ENCODE results near the gene CCDC78. TPM values are rescaled to one million over a fixed set of nuclear protein-coding genes. Genes with fewer than 3 reads are reported as not detected.

Gene CCDC78
- total and polyA plus RNA-seq, 2 of the 4 experiments (the other 2 are of a cell fraction): 0.54 to 4.6 TPM

- Histone ChIP-seq H2BK5ac (ENCODE audit: low read depth, low read length, poor library complexity, severe bottlenecking) (no peak overlapping the region), H2AK5ac (ENCODE audit: low read depth, low read length) (no peak overlapping the region), H4K8ac (ENCODE audit: low read depth in 2 of 2, low read length in 2 of 2) (no peak overlapping the region), H4K20me1 (ENCODE audit: insufficient read depth, low read length) (peaks cover 8% of the 10 kb centered on the region), H3K4ac (ENCODE audit: low read depth, low read length) (no peak overlapping the region), H3K79me1 (ENCODE audit: low read depth in 1 of 2, low read length in 2 of 2) (no peaks in the 10 kb centered on the region), H2BK15ac (ENCODE audit: low read depth, low read length) (no peak overlapping the region), H3K56ac (ENCODE audit: extremely low read depth, insufficient read depth, low read length) (no peak overlapping the region), H3K36me3 (ENCODE audit: control insufficient read depth, insufficient read depth, low read length) (no peaks in the 10 kb centered on the region), H3K9me3 (ENCODE audit: control insufficient read depth, insufficient read depth, low read length) (no peaks in the 10 kb centered on the region), H2BK120ac (ENCODE audit: low read depth, low read length) (no peak overlapping the region), H3K4me2 (ENCODE audit: low read depth, low read length) (no peak overlapping the region), H3K23ac (ENCODE audit: low read depth, low read length) (no peak overlapping the region), H3K4me1 (ENCODE audit: control insufficient read depth, insufficient read depth, low read length) (no peaks in the 10 kb centered on the region), H2AFZ (replicated peaks; ENCODE audit: low read length, poor library complexity) (no peak overlapping the region), H3K27me3 (ENCODE audit: control insufficient read depth, insufficient read depth, low read length) (peaks cover 75% of the 10 kb centered on the region), H3K4me3 (ENCODE audit: insufficient read depth, low read depth, low read length) (no peak overlapping the region), H2AK9ac (replicated peaks; ENCODE audit: low read depth, low read length, poor library complexity) (no peak overlapping the region), H3K9me1 (ENCODE audit: insufficient read depth, low read length) (no peaks in the 10 kb centered on the region), H2BK20ac (ENCODE audit: low read depth, low read length) (no peak overlapping the region), H3K14ac (replicated peaks; ENCODE audit: low read depth, low read length) (no peak overlapping the region), H4K5ac (ENCODE audit: low read depth, low read length) (no peak overlapping the region), H3K27ac (ENCODE audit: insufficient read depth, low read length) (no peak overlapping the region), H4K91ac (ENCODE audit: insufficient read depth, low read depth, low read length) (no peak overlapping the region), H3K9ac (ENCODE audit: low read depth, low read length) (no peak overlapping the region), H3K18ac (ENCODE audit: low read depth, low read length) (no peak overlapping the region)
- no peak for DNase-seq
- no peak for ATAC-seq (ENCODE audit: low read depth)
- BruUV-seq (replicated peaks): no TSS peak
- ChIA-PET POLR2A (ENCODE audit: unreplicated experiment) (no interaction called here), CTCF (no interaction called here)
- TF ChIP-seq POLR2A (IDR thresholded peaks at IDR 0.05; ENCODE audit: low read depth, low read length) (no peak), NFE2L2 (IDR thresholded peaks at IDR 0.05; ENCODE audit: low read depth, low read length) (no peak), USF2 (IDR thresholded peaks at IDR 0.05; ENCODE audit: low read depth, low read length) (no peak), MAZ (IDR thresholded peaks at IDR 0.05; ENCODE audit: borderline replicate concordance, low read depth, low read length) (no peak), CHD1 (IDR thresholded peaks at IDR 0.05; ENCODE audit: low read depth, low read length) (no peak)
- 80% methylated on average over 13 of the region's 19 CpGs; no CpG with 5 or more reads in 1 of the 2 experiments for WGBS, 2 experiments (ENCODE audit: extremely low coverage in 2 of 2, insufficient read length in 1 of 2)
- intact Hi-C loops (cut with micrococcal nuclease): no loop called here
- dilution Hi-C loops (cut with HindIII; ENCODE audit: low sequenced_read_pairs, unreplicated experiment): no loop called here
- in situ Hi-C loops (cut with MboI; ENCODE audit: low sequenced_read_pairs): loop anchor here (25.0 kb wide), 1 partner anchor 360 kb away; the partner anchor contains the start of gene SSTR5
Observed at GRCh38 chr16:702341-702740, 23.9 kb downstream of the CCDC78 start.

All from IMR-90 (cell line).